SW 1271 (cell line): ENCODE data around the gene GNAT3.

Experiments used
- DNase-seq, 2 experiments: peaks; one replicate each; lab custom pipeline; 2025; lab: John Stamatoyannopoulos, UW

GNAT3 gene

GRCh38 chr7:80417211-80417793 is 94.6 kb downstream of the GNAT3 start:
- no peak for DNase-seq

GRCh38 chr7:80415522-80415921 is 96.3 kb downstream of the GNAT3 start:
- DNase-seq = no peak

- DNase-seq = no peak
Measured at GRCh38 chr7:80415114-80415513, 96.8 kb downstream of the GNAT3 start.

- no peak for DNase-seq
Measured at GRCh38 chr7:80414331-80414730, 97.5 kb downstream of the GNAT3 start.

- no peak for DNase-seq
Measured at GRCh38 chr7:80413383-80413945, 98.4 kb downstream of the GNAT3 start.

- DNase-seq = no peak
Measured at GRCh38 chr7:80412842-80413241, 99.0 kb downstream of the GNAT3 start.

- DNase-seq = no peak
Measured at GRCh38 chr7:80411621-80412020, 100.2 kb downstream of the GNAT3 start.

- DNase-seq = no peak
Measured at GRCh38 chr7:80410081-80410480, 101.8 kb downstream of the GNAT3 start.
